SK-N-MC (cell line): Measurements from ENCODE around the gene KCNG2.

Experiments used
- EZH2 ChIP-seq: fragments of 200-600 bp; sonication (generic); IDR thresholded peaks from one replicate; pipeline ENCODE4 v1.6.1; 2017; ENCODE audit warnings: antibody characterized with exemption
- FOXP2 ChIP-seq: optimal IDR thresholded peaks from 2 replicates; pipeline ENCODE3; 2011; ENCODE audit warnings: mild to moderate bottlenecking, moderate library complexity; ENCODE audit not compliant: insufficient read depth; ENCODE audit errors: extremely low read length, control extremely low read depth
- POLR2AphosphoS5 ChIP-seq: IDR thresholded peaks from 2 replicates; pipeline ENCODE4 v1.6.1; 2012; ENCODE audit warnings: mild to moderate bottlenecking, low read depth, low read length, borderline replicate concordance

DNA sequence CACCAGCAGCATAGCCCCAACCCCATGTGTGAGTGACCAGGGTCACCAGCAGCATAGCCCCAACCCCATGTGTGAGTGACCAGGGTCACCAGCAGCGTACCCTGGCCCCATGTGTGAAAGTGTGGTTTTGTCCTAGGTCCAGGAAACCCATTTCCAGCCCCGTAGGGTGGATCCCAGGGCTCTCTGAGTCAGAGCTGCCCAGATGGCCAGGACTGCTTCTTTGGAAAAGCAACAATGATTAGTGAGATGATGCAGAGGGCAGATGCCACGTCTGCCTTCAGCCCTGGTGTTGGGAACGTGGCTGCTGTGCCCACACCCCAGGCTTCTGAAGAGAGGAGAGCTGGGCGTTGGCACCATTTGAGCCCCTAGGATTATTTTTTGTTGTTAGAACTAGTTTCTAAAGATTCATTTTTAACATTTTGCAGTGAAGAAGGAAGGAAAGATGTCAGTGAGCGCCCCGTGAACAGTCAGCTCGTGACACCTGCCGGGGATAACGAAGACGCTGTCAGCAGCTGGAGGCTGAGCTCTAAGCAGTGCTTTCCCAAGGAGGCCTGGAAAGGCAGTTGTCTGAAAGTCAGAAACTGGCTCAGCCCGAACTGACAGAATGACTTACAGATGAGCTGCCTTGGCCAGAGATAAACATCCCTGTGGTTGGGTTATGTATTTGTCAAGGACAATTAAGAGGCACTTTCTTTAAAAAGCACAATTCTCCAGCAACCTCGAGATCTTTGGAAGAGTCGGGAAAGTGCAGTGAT is 32.1 kb upstream of the KCNG2 start:
- TF ChIP-seq POLR2AphosphoS5 (no peak), EZH2 (no peak), FOXP2 (no peak)
